ENCODE data around the gene ZNF407. TPM values are rescaled to one million over a fixed set of nuclear protein-coding genes. Genes with fewer than 3 reads are reported as not detected.

ZNF407 gene
- polyA plus RNA-seq, 1 experiment, result 5.8 TPM

- CTCF ChIA-PET, result no interaction called here
- POLR2A ChIA-PET, result interaction anchor here (0.6 kb wide), 1 partner anchor 479 kb away, joined by 5 read pairs; the partner anchor contains the start of gene TSHZ1
- H3K9me3 ChIP-seq (ENCODE audit: control insufficient read depth, insufficient read depth, low read length), result no peaks in the 10 kb centered on the region
- TF ChIP-seq CTCF (IDR thresholded peaks at IDR 0.05; ENCODE audit: low read depth, low read length), result no peak
- DNase-seq (ENCODE audit: low read depth, low spot score), result peak; percentile 48
- no peaks in the 10 kb centered on the region for H3K27me3 ChIP-seq (ENCODE audit: control insufficient read depth, insufficient read depth, low read length)
- no peak overlapping the region for H3K27ac ChIP-seq (ENCODE audit: low read depth, low read length)
- no peak overlapping the region for H3K4me3 ChIP-seq (ENCODE audit: low read depth, low read length)
These were observed 133.4 kb downstream of the ZNF407 start for GRCh38 chr18:74731097-74731496.

GRCh38 chr18:74732380-74732779 is 134.7 kb downstream of the ZNF407 start:
- ChIA-PET CTCF (interaction anchor here (0.5 kb wide), 1 partner anchor 230 kb away, joined by 3 read pairs; no protein-coding TSS in a partner anchor), POLR2A (no interaction called here)
- no peaks in the 10 kb centered on the region for H3K9me3 ChIP-seq (ENCODE audit: control insufficient read depth, insufficient read depth, low read length)
- H3K4me3 ChIP-seq (ENCODE audit: low read depth, low read length), result no peak overlapping the region
- H3K27ac ChIP-seq (ENCODE audit: low read depth, low read length), result no peak overlapping the region
- no peak for DNase-seq (ENCODE audit: low read depth, low spot score)
- H3K27me3 ChIP-seq (ENCODE audit: control insufficient read depth, insufficient read depth, low read length), result no peaks in the 10 kb centered on the region
- no peak for TF ChIP-seq CTCF (IDR thresholded peaks at IDR 0.05; ENCODE audit: low read depth, low read length)

- ChIA-PET CTCF (no interaction called here), POLR2A (no interaction called here)
- H3K27ac ChIP-seq (ENCODE audit: low read depth, low read length), result no peak overlapping the region
- no peaks in the 10 kb centered on the region for H3K27me3 ChIP-seq (ENCODE audit: control insufficient read depth, insufficient read depth, low read length)
- H3K4me3 ChIP-seq (ENCODE audit: low read depth, low read length), result no peak overlapping the region
- TF ChIP-seq CTCF (IDR thresholded peaks at IDR 0.05; ENCODE audit: low read depth, low read length), result no peak
- no peaks in the 10 kb centered on the region for H3K9me3 ChIP-seq (ENCODE audit: control insufficient read depth, insufficient read depth, low read length)
- no peak for DNase-seq (ENCODE audit: low read depth, low spot score)
These were observed 135.9 kb downstream of the ZNF407 start for GRCh38 chr18:74733598-74733997.

GRCh38 chr18:74734013-74734444 is 136.4 kb downstream of the ZNF407 start:
- POLR2A ChIA-PET, result no interaction called here
- H3K27me3 ChIP-seq (ENCODE audit: control insufficient read depth, insufficient read depth, low read length), result no peaks in the 10 kb centered on the region
- CTCF ChIA-PET, result no interaction called here
- DNase-seq (ENCODE audit: low read depth, low spot score), result no peak
- no peak overlapping the region for H3K27ac ChIP-seq (ENCODE audit: low read depth, low read length)
- no peak overlapping the region for H3K4me3 ChIP-seq (ENCODE audit: low read depth, low read length)
- no peak for TF ChIP-seq CTCF (IDR thresholded peaks at IDR 0.05; ENCODE audit: low read depth, low read length)
- no peaks in the 10 kb centered on the region for H3K9me3 ChIP-seq (ENCODE audit: control insufficient read depth, insufficient read depth, low read length)

GRCh38 chr18:74739926-74740325 is 142.3 kb downstream of the ZNF407 start:
- ChIA-PET POLR2A (no interaction called here), CTCF (no interaction called here)
- H3K27me3 ChIP-seq (ENCODE audit: control insufficient read depth, insufficient read depth, low read length), result no peaks in the 10 kb centered on the region
- no peak overlapping the region for H3K4me3 ChIP-seq (ENCODE audit: low read depth, low read length)
- no peak overlapping the region for H3K27ac ChIP-seq (ENCODE audit: low read depth, low read length)
- no peaks in the 10 kb centered on the region for H3K9me3 ChIP-seq (ENCODE audit: control insufficient read depth, insufficient read depth, low read length)
- no peak for DNase-seq (ENCODE audit: low read depth, low spot score)
- TF ChIP-seq CTCF (IDR thresholded peaks at IDR 0.05; ENCODE audit: low read depth, low read length), result no peak
